ENCODE results near the gene CLDN25. TPM values are rescaled to one million over a fixed set of nuclear protein-coding genes. Genes with fewer than 3 reads are reported as not detected.

Gene CLDN25
- total RNA-seq, 1 experiment from 2014 or later, result not detected

DNA sequence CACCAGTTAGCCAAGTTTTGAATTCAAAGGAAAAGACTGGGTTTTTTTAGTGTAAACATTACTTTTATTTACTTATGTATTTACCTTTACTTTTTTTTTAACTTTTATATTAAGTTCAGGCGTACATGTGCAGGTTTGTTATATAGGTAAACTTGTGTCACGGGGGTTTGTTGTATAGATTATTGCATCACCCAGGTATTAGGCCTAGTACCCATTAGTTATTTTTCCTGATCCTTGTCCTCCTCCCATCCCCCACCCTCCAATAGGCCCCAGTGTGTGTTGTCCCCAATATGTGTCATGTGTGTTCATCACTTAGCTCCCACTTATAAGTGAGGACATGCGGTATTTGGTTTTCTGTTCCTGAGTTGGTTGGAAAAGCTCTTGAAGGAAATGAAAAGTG, 26.7 kb upstream of the CLDN25 start:
- Histone ChIP-seq H3K4me2 (ENCODE audit: low read length) (no peak overlapping the region), H3K27ac (ENCODE audit: low read depth, low read length) (no peak overlapping the region), H3K9ac (ENCODE audit: low read length) (no peak overlapping the region), H3K36me3 (ENCODE audit: control insufficient read depth in 1 of 2, insufficient read depth in 2 of 2, low read length in 2 of 2) (peaks cover 16 to 23% of the 10 kb centered on the region in 2 experiments; a peak in 3 of 4 replicates), H3K4me3 (replicated peaks in 1 of 2; ENCODE audit: low read depth in 1 of 2, low read length in 2 of 2) (no peak overlapping the region), H3K9me2 (ENCODE audit: insufficient read depth) (no peaks in the 10 kb centered on the region), H3K4me1 (ENCODE audit: control insufficient read depth in 1 of 2, insufficient read depth in 2 of 2, low read length in 2 of 2) (no peaks in the 10 kb centered on the region), H3K79me2 (ENCODE audit: insufficient read depth, low read length) (no peaks in the 10 kb centered on the region), H4K20me1 (ENCODE audit: insufficient read depth) (no peaks in the 10 kb centered on the region), H2AFZ (ENCODE audit: low read depth, low read length, poor library complexity, severe bottlenecking) (no peak overlapping the region), H3K9me3 (ENCODE audit: control insufficient read depth in 1 of 2, insufficient read depth in 1 of 2, low read depth in 1 of 2, low read length in 2 of 2) (no peaks in the 10 kb centered on the region), H3K27me3 (ENCODE audit: insufficient read depth, low read length) (no peaks in the 10 kb centered on the region)
- BruUV-seq (replicated peaks), result no TSS peak
- ATAC-seq (no peak), DNase-seq (ENCODE audit: low read depth, low spot score) (no peak)
- RAD21 ChIA-PET (ENCODE audit: low non-redundant PET in 1 of 2, low total read pairs in 2 of 2, uncharacterized antibody in 2 of 2, unreplicated experiment in 2 of 2), result no interaction called here
- TF ChIP-seq SP1 (IDR thresholded peaks at IDR 0.05; ENCODE audit: low read depth) (no peak), TCF7L2 (IDR thresholded peaks at IDR 0.05; ENCODE audit: borderline replicate concordance, extremely low read depth, insufficient read depth, insufficient read length) (no peak), EZH2 (IDR thresholded peaks at IDR 0.05) (no peak)
- POLR2A ChIA-PET, result no interaction called here
- CTCF ChIA-PET, result no interaction called here
- intact Hi-C loops (cut with micrococcal nuclease), result no loop called here

DNA sequence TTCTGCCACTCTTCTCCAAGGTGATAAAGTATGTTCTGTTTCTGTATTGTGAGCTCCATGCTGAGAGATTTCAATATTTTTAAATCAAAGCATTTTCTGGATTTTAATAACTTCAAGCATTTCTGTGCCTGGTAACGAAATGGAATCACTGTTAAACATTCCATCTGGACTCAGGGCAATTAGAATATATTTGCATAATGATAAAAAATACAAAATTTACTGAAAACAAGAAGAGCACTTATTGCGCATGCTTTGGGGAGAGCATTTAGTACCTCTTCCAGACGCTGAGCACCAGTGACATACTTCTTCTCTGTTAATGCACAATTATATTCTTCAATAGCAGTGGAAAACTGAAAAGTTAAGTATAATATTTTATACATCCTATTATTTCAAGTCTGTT, 19.4 kb upstream of the CLDN25 start:
- no peaks in the 10 kb centered on the region for H4K20me1 ChIP-seq (ENCODE audit: insufficient read depth)
- ChIA-PET CTCF (no interaction called here), RAD21 (ENCODE audit: low non-redundant PET in 1 of 2, low total read pairs in 2 of 2, uncharacterized antibody in 2 of 2, unreplicated experiment in 2 of 2) (no interaction called here), POLR2A (no interaction called here)
- no peak overlapping the region for H3K27ac ChIP-seq (ENCODE audit: low read depth, low read length)
- H3K79me2 ChIP-seq (ENCODE audit: insufficient read depth, low read length), result peaks cover 14% of the 10 kb centered on the region
- no peak overlapping the region for H3K9ac ChIP-seq (ENCODE audit: low read length)
- no peak for DNase-seq (ENCODE audit: low read depth, low spot score)
- no peak overlapping the region for H2AFZ ChIP-seq (ENCODE audit: low read depth, low read length, poor library complexity, severe bottlenecking)
- no peaks in the 10 kb centered on the region for H3K9me2 ChIP-seq (ENCODE audit: insufficient read depth)
- TF ChIP-seq RAD21 (IDR thresholded peaks at IDR 0.05; ENCODE audit: low read depth) (no peak), FOSL1 (IDR thresholded peaks at IDR 0.05; ENCODE audit: low read depth) (no peak), TCF7L2 (IDR thresholded peaks at IDR 0.05; ENCODE audit: borderline replicate concordance, extremely low read depth, insufficient read depth, insufficient read length) (no peak), ZNF274 (IDR thresholded peaks at IDR 0.05; ENCODE audit: low read depth, low read length) (no peak), SIN3A (IDR thresholded peaks at IDR 0.05; ENCODE audit: low read depth) (no peak), ELF1 (IDR thresholded peaks at IDR 0.05; ENCODE audit: borderline replicate concordance, low read depth) (no peak), SRF (IDR thresholded peaks at IDR 0.05; ENCODE audit: low read depth) (no peak), SP1 (IDR thresholded peaks at IDR 0.05; ENCODE audit: low read depth) (no peak)
- TF ChIP-seq, protein P1, sequence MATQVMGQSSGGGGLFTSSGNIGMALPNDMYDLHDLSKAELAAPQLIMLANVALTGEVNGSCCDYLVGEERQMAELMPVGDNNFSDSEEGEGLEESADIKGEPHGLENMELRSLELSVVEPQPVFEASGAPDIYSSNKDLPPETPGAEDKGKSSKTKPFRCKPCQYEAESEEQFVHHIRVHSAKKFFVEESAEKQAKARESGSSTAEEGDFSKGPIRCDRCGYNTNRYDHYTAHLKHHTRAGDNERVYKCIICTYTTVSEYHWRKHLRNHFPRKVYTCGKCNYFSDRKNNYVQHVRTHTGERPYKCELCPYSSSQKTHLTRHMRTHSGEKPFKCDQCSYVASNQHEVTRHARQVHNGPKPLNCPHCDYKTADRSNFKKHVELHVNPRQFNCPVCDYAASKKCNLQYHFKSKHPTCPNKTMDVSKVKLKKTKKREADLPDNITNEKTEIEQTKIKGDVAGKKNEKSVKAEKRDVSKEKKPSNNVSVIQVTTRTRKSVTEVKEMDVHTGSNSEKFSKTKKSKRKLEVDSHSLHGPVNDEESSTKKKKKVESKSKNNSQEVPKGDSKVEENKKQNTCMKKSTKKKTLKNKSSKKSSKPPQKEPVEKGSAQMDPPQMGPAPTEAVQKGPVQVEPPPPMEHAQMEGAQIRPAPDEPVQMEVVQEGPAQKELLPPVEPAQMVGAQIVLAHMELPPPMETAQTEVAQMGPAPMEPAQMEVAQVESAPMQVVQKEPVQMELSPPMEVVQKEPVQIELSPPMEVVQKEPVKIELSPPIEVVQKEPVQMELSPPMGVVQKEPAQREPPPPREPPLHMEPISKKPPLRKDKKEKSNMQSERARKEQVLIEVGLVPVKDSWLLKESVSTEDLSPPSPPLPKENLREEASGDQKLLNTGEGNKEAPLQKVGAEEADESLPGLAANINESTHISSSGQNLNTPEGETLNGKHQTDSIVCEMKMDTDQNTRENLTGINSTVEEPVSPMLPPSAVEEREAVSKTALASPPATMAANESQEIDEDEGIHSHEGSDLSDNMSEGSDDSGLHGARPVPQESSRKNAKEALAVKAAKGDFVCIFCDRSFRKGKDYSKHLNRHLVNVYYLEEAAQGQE (IDR thresholded peaks at IDR 0.05; ENCODE audit: low read depth), result no peak
- TF ChIP-seq, protein P2, sequence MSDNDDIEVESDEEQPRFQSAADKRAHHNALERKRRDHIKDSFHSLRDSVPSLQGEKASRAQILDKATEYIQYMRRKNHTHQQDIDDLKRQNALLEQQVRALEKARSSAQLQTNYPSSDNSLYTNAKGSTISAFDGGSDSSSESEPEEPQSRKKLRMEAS (IDR thresholded peaks at IDR 0.05), result no peak
- TF ChIP-seq, protein P3, sequence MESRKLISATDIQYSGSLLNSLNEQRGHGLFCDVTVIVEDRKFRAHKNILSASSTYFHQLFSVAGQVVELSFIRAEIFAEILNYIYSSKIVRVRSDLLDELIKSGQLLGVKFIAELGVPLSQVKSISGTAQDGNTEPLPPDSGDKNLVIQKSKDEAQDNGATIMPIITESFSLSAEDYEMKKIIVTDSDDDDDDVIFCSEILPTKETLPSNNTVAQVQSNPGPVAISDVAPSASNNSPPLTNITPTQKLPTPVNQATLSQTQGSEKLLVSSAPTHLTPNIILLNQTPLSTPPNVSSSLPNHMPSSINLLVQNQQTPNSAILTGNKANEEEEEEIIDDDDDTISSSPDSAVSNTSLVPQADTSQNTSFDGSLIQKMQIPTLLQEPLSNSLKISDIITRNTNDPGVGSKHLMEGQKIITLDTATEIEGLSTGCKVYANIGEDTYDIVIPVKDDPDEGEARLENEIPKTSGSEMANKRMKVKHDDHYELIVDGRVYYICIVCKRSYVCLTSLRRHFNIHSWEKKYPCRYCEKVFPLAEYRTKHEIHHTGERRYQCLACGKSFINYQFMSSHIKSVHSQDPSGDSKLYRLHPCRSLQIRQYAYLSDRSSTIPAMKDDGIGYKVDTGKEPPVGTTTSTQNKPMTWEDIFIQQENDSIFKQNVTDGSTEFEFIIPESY (IDR thresholded peaks at IDR 0.05; ENCODE audit: extremely low read depth, insufficient replicate concordance, low read length), result no peak
- TF ChIP-seq, protein P4, sequence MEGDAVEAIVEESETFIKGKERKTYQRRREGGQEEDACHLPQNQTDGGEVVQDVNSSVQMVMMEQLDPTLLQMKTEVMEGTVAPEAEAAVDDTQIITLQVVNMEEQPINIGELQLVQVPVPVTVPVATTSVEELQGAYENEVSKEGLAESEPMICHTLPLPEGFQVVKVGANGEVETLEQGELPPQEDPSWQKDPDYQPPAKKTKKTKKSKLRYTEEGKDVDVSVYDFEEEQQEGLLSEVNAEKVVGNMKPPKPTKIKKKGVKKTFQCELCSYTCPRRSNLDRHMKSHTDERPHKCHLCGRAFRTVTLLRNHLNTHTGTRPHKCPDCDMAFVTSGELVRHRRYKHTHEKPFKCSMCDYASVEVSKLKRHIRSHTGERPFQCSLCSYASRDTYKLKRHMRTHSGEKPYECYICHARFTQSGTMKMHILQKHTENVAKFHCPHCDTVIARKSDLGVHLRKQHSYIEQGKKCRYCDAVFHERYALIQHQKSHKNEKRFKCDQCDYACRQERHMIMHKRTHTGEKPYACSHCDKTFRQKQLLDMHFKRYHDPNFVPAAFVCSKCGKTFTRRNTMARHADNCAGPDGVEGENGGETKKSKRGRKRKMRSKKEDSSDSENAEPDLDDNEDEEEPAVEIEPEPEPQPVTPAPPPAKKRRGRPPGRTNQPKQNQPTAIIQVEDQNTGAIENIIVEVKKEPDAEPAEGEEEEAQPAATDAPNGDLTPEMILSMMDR (IDR thresholded peaks at IDR 0.05 in 2 of 3, conservative IDR thresholded peaks at IDR 0.05 in 1 of 3; ENCODE audit: borderline replicate concordance in 1 of 3, insufficient read depth in 1 of 3, low read depth in 2 of 3, low read length in 2 of 3), result no peak
- no peak overlapping the region for H3K4me3 ChIP-seq (replicated peaks in 1 of 2; ENCODE audit: low read depth in 1 of 2, low read length in 2 of 2)
- no peaks in the 10 kb centered on the region for H3K4me1 ChIP-seq (ENCODE audit: control insufficient read depth in 1 of 2, insufficient read depth in 2 of 2, low read length in 2 of 2)
- peaks cover 18 to 32% of the 10 kb centered on the region in 2 experiments for H3K36me3 ChIP-seq (ENCODE audit: control insufficient read depth in 1 of 2, insufficient read depth in 2 of 2, low read length in 2 of 2)
- H3K9me3 ChIP-seq (ENCODE audit: control insufficient read depth in 1 of 2, insufficient read depth in 1 of 2, low read depth in 1 of 2, low read length in 2 of 2), result no peaks in the 10 kb centered on the region
- no peak for ATAC-seq
- H3K4me2 ChIP-seq (ENCODE audit: low read length), result no peak overlapping the region
- H3K27me3 ChIP-seq (ENCODE audit: insufficient read depth, low read length), result no peaks in the 10 kb centered on the region
- intact Hi-C loops (cut with micrococcal nuclease), result no loop called here
- no TSS peak for BruUV-seq (replicated peaks)
